Liver (tissue), 3 donors: Measurements from ENCODE around the gene SF1.

Experiments
- EGR1 ChIP-seq, 2 donors: IDR thresholded peaks; 2 replicates each; pipeline ENCODE4 v1.6.1; 2016 to 2018; ENCODE audit warnings: antibody characterized with exemption in 2 of 2, low read depth in 2 of 2
- FOXA1 ChIP-seq: IDR thresholded peaks from 2 replicates; pipeline ENCODE4 v1.6.1; 2016; ENCODE audit warnings: antibody characterized with exemption
- FOXA2 ChIP-seq: IDR thresholded peaks from 2 replicates; pipeline ENCODE4 v1.6.1; 2016; ENCODE audit warnings: antibody characterized with exemption
- GABPA ChIP-seq, 2 donors: IDR thresholded peaks in 1 of 2; conservative IDR thresholded peaks in 1 of 2; 2 replicates each; pipeline ENCODE4 v1.6.1; 2016; ENCODE audit warnings: antibody characterized with exemption in 2 of 2, mild to moderate bottlenecking in 1 of 2, moderate library complexity in 1 of 2
- JUND ChIP-seq, 2 donors: IDR thresholded peaks; 2 replicates each; pipeline ENCODE4 v1.6.1; 2016; ENCODE audit warnings: antibody characterized with exemption in 2 of 2
- RAD21 ChIP-seq, 2 donors: IDR thresholded peaks; 2 replicates each; pipeline ENCODE4 v1.6.1; 2016; ENCODE audit warnings: antibody characterized with exemption in 2 of 2, mild to moderate bottlenecking in 2 of 2
- RXRA ChIP-seq, 2 donors: IDR thresholded peaks; 2 replicates each; pipeline ENCODE4 v1.6.1; 2017 to 2018; ENCODE audit warnings: antibody characterized with exemption in 2 of 2, mild to moderate bottlenecking in 1 of 2
- TAF1 ChIP-seq: conservative IDR thresholded peaks from 2 replicates; pipeline ENCODE4 v1.6.1; 2016; ENCODE audit warnings: antibody characterized with exemption, mild to moderate bottlenecking
- YY1 ChIP-seq: IDR thresholded peaks from 2 replicates; pipeline ENCODE4 v1.6.1; 2016; ENCODE audit warnings: antibody characterized with exemption, mild to moderate bottlenecking
- TF ChIP-seq, protein P1 (sequence below): IDR thresholded peaks from 2 replicates; pipeline ENCODE4 v1.6.1; 2016; ENCODE audit warnings: antibody characterized with exemption
- TF ChIP-seq, protein P2 (sequence below): fragments of 150-350 bp; IDR thresholded peaks from 2 replicates; pipeline ENCODE4 v1.5.1; 2017; ENCODE audit warnings: improper control_type of control experiment, low read depth, low read length; ENCODE audit not compliant: missing input control
- TF ChIP-seq, protein P3 (sequence below): IDR thresholded peaks from 2 replicates; pipeline ENCODE4 v1.6.1; 2016; ENCODE audit warnings: antibody characterized with exemption, mild to moderate bottlenecking
- TF ChIP-seq, protein P4 (sequence below): IDR thresholded peaks from 2 replicates; pipeline ENCODE4 v1.6.1; 2016; ENCODE audit warnings: antibody characterized with exemption
- TF ChIP-seq, protein P5 (sequence below): IDR thresholded peaks from 2 replicates; pipeline ENCODE4 v1.6.1; 2016; ENCODE audit warnings: antibody characterized with exemption
- donor health status: healthy.
- donor health status: healthy.

DNA sequence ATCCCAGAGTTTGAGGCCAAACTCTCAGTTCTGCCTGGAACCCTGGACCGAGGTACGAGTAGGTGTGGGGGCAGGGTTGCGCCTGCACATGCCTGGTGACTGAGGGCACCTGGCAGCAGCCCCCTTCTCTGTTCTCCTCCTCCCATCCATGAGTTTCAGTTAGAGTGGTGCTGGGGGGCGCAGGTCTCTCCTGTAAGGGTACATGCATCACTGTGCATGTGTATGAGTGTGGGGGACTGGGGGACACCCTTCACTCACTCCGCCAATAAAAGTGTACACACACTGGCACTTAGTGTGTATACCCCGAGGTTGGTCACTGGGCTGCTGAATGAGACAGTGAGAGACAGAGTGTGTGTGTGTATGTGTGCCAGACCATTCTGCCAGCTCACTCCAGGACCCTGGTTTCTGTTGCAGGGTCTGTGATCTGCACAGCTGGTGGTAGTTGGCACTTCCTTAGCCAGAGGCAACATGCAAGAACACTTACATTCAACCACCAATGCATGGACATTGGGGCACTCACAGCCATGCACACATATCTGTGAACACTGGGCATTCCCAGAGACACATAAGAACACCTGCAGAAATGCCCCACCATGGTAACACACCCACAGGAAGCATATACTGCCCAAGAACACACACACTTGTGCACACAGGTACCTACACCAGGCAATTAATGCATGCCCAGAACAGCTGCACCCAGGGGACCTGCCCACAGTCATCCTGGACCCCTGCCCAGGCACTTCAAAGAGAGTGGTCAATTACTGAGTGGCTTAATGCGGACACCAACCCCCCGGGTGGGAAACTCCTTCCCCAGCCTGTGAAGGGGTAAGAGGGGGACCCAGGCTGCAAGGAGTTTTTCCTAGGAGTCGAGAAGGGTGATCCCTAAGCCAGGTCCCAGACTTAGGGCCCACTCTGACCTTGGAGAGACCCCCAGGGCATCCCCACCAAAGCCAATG, 54.2 kb downstream of the SF1 start:
- TF ChIP-seq, protein P1, sequence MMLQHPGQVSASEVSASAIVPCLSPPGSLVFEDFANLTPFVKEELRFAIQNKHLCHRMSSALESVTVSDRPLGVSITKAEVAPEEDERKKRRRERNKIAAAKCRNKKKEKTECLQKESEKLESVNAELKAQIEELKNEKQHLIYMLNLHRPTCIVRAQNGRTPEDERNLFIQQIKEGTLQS, result no peak
- TF ChIP-seq RAD21 (IDR thresholded peaks at IDR 0.05) (no peak), TAF1 (no peak), JUND (IDR thresholded peaks at IDR 0.05) (no peak), EGR1 (IDR thresholded peaks at IDR 0.05; ENCODE audit: low read depth in 2 of 2) (no peak), GABPA (IDR thresholded peaks at IDR 0.05 in 1 of 2, conservative IDR thresholded peaks at IDR 0.05 in 1 of 2) (no peak), FOXA2 (no peak), RXRA (IDR thresholded peaks at IDR 0.05) (no peak), YY1 (no peak), FOXA1 (no peak)
- TF ChIP-seq, protein P2, sequence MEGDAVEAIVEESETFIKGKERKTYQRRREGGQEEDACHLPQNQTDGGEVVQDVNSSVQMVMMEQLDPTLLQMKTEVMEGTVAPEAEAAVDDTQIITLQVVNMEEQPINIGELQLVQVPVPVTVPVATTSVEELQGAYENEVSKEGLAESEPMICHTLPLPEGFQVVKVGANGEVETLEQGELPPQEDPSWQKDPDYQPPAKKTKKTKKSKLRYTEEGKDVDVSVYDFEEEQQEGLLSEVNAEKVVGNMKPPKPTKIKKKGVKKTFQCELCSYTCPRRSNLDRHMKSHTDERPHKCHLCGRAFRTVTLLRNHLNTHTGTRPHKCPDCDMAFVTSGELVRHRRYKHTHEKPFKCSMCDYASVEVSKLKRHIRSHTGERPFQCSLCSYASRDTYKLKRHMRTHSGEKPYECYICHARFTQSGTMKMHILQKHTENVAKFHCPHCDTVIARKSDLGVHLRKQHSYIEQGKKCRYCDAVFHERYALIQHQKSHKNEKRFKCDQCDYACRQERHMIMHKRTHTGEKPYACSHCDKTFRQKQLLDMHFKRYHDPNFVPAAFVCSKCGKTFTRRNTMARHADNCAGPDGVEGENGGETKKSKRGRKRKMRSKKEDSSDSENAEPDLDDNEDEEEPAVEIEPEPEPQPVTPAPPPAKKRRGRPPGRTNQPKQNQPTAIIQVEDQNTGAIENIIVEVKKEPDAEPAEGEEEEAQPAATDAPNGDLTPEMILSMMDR, result no peak
- TF ChIP-seq, protein P3, sequence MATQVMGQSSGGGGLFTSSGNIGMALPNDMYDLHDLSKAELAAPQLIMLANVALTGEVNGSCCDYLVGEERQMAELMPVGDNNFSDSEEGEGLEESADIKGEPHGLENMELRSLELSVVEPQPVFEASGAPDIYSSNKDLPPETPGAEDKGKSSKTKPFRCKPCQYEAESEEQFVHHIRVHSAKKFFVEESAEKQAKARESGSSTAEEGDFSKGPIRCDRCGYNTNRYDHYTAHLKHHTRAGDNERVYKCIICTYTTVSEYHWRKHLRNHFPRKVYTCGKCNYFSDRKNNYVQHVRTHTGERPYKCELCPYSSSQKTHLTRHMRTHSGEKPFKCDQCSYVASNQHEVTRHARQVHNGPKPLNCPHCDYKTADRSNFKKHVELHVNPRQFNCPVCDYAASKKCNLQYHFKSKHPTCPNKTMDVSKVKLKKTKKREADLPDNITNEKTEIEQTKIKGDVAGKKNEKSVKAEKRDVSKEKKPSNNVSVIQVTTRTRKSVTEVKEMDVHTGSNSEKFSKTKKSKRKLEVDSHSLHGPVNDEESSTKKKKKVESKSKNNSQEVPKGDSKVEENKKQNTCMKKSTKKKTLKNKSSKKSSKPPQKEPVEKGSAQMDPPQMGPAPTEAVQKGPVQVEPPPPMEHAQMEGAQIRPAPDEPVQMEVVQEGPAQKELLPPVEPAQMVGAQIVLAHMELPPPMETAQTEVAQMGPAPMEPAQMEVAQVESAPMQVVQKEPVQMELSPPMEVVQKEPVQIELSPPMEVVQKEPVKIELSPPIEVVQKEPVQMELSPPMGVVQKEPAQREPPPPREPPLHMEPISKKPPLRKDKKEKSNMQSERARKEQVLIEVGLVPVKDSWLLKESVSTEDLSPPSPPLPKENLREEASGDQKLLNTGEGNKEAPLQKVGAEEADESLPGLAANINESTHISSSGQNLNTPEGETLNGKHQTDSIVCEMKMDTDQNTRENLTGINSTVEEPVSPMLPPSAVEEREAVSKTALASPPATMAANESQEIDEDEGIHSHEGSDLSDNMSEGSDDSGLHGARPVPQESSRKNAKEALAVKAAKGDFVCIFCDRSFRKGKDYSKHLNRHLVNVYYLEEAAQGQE, result no peak
- TF ChIP-seq, protein P4, sequence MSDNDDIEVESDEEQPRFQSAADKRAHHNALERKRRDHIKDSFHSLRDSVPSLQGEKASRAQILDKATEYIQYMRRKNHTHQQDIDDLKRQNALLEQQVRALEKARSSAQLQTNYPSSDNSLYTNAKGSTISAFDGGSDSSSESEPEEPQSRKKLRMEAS, result no peak
- TF ChIP-seq, protein P5, sequence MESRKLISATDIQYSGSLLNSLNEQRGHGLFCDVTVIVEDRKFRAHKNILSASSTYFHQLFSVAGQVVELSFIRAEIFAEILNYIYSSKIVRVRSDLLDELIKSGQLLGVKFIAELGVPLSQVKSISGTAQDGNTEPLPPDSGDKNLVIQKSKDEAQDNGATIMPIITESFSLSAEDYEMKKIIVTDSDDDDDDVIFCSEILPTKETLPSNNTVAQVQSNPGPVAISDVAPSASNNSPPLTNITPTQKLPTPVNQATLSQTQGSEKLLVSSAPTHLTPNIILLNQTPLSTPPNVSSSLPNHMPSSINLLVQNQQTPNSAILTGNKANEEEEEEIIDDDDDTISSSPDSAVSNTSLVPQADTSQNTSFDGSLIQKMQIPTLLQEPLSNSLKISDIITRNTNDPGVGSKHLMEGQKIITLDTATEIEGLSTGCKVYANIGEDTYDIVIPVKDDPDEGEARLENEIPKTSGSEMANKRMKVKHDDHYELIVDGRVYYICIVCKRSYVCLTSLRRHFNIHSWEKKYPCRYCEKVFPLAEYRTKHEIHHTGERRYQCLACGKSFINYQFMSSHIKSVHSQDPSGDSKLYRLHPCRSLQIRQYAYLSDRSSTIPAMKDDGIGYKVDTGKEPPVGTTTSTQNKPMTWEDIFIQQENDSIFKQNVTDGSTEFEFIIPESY, result no peak
